ENCODE results near the gene CRIP2. TPM values are rescaled to one million over a fixed set of nuclear protein-coding genes. Genes with fewer than 3 reads are reported as not detected.

The CRIP2 gene
- total and polyA plus RNA-seq, 9 of the 15 experiments (the other 6 are each of a cell fraction or from before 2014, with no cell fraction given), result 0.18 to 2.0 (median 0.69) TPM; not detected in 1

DNA sequence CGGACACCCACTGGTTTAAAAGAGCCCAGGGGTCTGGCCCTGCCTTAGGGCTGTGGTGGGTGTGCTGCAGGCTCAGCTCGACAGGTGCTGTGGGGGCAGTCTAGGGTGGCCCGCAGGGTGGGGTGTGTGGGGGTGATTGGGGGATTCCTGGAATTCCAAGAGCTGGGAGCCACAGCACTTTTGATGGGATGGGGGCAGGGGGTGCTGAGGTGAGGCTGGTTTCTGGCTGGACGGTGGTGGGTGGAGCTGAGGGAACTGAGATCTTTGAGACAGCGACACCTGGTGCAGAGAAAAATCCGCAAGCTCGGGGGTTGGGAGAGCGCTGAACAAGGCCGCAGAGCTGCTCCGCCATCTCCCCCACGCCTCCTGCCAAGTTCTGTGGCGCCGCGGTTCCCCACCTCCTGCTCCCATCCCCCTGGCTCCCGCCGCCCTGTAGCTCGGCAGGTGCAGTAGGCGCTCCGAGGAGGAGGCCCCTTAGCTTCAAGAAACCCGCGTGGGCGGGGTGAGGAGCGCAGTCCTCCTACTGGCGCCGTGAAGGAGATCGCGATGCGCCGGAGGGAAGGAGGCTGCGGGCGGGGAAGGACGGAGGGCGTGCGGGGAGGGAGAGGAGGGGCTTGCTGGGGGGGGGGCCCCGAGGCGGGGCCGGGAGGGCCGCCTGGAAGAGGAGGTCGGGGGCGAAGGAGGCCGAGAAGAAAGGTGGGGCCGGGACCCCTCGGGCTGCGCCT, 15.1 kb downstream of the CRIP2 start (continued):
- TF ChIP-seq, protein P1, sequence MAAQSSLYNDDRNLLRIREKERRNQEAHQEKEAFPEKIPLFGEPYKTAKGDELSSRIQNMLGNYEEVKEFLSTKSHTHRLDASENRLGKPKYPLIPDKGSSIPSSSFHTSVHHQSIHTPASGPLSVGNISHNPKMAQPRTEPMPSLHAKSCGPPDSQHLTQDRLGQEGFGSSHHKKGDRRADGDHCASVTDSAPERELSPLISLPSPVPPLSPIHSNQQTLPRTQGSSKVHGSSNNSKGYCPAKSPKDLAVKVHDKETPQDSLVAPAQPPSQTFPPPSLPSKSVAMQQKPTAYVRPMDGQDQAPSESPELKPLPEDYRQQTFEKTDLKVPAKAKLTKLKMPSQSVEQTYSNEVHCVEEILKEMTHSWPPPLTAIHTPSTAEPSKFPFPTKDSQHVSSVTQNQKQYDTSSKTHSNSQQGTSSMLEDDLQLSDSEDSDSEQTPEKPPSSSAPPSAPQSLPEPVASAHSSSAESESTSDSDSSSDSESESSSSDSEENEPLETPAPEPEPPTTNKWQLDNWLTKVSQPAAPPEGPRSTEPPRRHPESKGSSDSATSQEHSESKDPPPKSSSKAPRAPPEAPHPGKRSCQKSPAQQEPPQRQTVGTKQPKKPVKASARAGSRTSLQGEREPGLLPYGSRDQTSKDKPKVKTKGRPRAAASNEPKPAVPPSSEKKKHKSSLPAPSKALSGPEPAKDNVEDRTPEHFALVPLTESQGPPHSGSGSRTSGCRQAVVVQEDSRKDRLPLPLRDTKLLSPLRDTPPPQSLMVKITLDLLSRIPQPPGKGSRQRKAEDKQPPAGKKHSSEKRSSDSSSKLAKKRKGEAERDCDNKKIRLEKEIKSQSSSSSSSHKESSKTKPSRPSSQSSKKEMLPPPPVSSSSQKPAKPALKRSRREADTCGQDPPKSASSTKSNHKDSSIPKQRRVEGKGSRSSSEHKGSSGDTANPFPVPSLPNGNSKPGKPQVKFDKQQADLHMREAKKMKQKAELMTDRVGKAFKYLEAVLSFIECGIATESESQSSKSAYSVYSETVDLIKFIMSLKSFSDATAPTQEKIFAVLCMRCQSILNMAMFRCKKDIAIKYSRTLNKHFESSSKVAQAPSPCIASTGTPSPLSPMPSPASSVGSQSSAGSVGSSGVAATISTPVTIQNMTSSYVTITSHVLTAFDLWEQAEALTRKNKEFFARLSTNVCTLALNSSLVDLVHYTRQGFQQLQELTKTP (IDR thresholded peaks at IDR 0.05; ENCODE audit: low read depth in 1 of 2, partially characterized antibody in 2 of 2), result no peak
- no peak for TF ChIP-seq TBP (optimal IDR thresholded peaks at IDR 0.05; ENCODE audit: low read depth, low read length)
- TF ChIP-seq, protein P2, sequence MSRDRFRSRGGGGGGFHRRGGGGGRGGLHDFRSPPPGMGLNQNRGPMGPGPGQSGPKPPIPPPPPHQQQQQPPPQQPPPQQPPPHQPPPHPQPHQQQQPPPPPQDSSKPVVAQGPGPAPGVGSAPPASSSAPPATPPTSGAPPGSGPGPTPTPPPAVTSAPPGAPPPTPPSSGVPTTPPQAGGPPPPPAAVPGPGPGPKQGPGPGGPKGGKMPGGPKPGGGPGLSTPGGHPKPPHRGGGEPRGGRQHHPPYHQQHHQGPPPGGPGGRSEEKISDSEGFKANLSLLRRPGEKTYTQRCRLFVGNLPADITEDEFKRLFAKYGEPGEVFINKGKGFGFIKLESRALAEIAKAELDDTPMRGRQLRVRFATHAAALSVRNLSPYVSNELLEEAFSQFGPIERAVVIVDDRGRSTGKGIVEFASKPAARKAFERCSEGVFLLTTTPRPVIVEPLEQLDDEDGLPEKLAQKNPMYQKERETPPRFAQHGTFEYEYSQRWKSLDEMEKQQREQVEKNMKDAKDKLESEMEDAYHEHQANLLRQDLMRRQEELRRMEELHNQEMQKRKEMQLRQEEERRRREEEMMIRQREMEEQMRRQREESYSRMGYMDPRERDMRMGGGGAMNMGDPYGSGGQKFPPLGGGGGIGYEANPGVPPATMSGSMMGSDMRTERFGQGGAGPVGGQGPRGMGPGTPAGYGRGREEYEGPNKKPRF (IDR thresholded peaks at IDR 0.05; ENCODE audit: low read depth, low read length), result no peak
- no peak for TF ChIP-seq U2AF1 (optimal IDR thresholded peaks at IDR 0.05; ENCODE audit: low read depth, low read length)
- TF ChIP-seq ZNF253 (CRISPR knock-in tag; conservative IDR thresholded peaks at IDR 0.05), result no peak
- TF ChIP-seq, protein P3, sequence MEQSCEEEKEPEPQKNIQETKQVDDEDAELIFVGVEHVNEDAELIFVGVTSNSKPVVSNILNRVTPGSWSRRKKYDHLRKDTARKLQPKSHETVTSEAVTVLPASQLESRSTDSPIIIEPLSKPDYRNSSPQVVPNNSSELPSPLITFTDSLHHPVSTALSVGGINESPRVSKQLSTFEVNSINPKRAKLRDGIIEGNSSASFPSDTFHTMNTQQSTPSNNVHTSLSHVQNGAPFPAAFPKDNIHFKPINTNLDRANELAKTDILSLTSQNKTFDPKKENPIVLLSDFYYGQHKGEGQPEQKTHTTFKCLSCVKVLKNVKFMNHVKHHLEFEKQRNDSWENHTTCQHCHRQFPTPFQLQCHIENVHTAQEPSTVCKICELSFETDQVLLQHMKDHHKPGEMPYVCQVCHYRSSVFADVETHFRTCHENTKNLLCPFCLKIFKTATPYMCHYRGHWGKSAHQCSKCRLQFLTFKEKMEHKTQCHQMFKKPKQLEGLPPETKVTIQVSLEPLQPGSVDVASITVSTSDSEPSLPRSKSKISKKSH (CRISPR knock-in tag; IDR thresholded peaks at IDR 0.05), result no peak
- TF ChIP-seq CBFB (CRISPR knock-in tag; IDR thresholded peaks at IDR 0.05), result no peak
- no peak for TF ChIP-seq CBX1 (IDR thresholded peaks at IDR 0.05; ENCODE audit: low read depth)
- TF ChIP-seq CREBBP (IDR thresholded peaks at IDR 0.05; ENCODE audit: low read depth, low read length), result no peak
- no peak for TF ChIP-seq ZBED1 (IDR thresholded peaks at IDR 0.05)
- TF ChIP-seq ARID1B (IDR thresholded peaks at IDR 0.05), result peak; percentile 27
- TF ChIP-seq SMAD2 (IDR thresholded peaks at IDR 0.05; ENCODE audit: low read depth, low read length), result no peak
- TF ChIP-seq, protein P4, sequence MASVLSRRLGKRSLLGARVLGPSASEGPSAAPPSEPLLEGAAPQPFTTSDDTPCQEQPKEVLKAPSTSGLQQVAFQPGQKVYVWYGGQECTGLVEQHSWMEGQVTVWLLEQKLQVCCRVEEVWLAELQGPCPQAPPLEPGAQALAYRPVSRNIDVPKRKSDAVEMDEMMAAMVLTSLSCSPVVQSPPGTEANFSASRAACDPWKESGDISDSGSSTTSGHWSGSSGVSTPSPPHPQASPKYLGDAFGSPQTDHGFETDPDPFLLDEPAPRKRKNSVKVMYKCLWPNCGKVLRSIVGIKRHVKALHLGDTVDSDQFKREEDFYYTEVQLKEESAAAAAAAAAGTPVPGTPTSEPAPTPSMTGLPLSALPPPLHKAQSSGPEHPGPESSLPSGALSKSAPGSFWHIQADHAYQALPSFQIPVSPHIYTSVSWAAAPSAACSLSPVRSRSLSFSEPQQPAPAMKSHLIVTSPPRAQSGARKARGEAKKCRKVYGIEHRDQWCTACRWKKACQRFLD (CRISPR knock-in tag; IDR thresholded peaks at IDR 0.05), result no peak
- TF ChIP-seq HMGN3 (IDR thresholded peaks at IDR 0.05; ENCODE audit: borderline replicate concordance, extremely low read depth, insufficient read length, low read depth, low read length), result no peak
- TF ChIP-seq, protein P5, sequence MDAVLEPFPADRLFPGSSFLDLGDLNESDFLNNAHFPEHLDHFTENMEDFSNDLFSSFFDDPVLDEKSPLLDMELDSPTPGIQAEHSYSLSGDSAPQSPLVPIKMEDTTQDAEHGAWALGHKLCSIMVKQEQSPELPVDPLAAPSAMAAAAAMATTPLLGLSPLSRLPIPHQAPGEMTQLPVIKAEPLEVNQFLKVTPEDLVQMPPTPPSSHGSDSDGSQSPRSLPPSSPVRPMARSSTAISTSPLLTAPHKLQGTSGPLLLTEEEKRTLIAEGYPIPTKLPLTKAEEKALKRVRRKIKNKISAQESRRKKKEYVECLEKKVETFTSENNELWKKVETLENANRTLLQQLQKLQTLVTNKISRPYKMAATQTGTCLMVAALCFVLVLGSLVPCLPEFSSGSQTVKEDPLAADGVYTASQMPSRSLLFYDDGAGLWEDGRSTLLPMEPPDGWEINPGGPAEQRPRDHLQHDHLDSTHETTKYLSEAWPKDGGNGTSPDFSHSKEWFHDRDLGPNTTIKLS (IDR thresholded peaks at IDR 0.05; ENCODE audit: borderline replicate concordance, low read depth), result no peak
- no peak for TF ChIP-seq MYNN (IDR thresholded peaks at IDR 0.05)
- no peak for TF ChIP-seq MYNN (CRISPR knock-in tag; IDR thresholded peaks at IDR 0.05)
- TF ChIP-seq ELF1 (tag; IDR thresholded peaks at IDR 0.05), result no peak
